ENCODE measurements around the gene MARCHF9. TPM values are rescaled to one million over a fixed set of nuclear protein-coding genes. Genes with fewer than 3 reads are reported as not detected.

The MARCHF9 gene
- total RNA-seq, 4 donors from 2014 or later = 2.4 to 8.7 (median 5.1) TPM

- no peak for DNase-seq (ENCODE audit: low spot score)
- no peak for ATAC-seq (ENCODE audit: low FRiP score)
- TF ChIP-seq CTCF (IDR thresholded peaks at IDR 0.05) = no peak
Observed at GRCh38 chr12:57808351-57808750, 53.4 kb downstream of the MARCHF9 start.

- TF ChIP-seq CTCF (IDR thresholded peaks at IDR 0.05) = no peak
- DNase-seq (ENCODE audit: low spot score) (no peak), ATAC-seq (ENCODE audit: low FRiP score) (no peak)
Observed at GRCh38 chr12:57809425-57809824, 54.5 kb downstream of the MARCHF9 start.

Small RNA genes within 50 kb of the gene (small RNA-seq; reads per million reads assigned to genes)
- not detected for gene RNU6-1083P

Other genes starting within 250 kb of the MARCHF9 start
- gene DDIT3, start 234.6 kb upstream of the MARCHF9 start, total RNA-seq = 10 to 100 TPM; 31.5 to 66.6 (median 35.5) TPM
- 10 to 100 TPM; 11.8 to 40.2 (median 15.2) TPM for gene MBD6, start 232.3 kb upstream of the MARCHF9 start, total RNA-seq
- gene DCTN2, start 207.9 kb upstream of the MARCHF9 start, total RNA-seq = 100 to 1,000 TPM in 3 of 4 donors, 10 to 100 TPM in 1; 96.0 to 134 (median 123) TPM
- under 1 TPM in 2 of 4 donors, not detected in 2; 0.09 to 0.13 TPM for gene KIF5A, start 205.1 kb upstream of the MARCHF9 start, total RNA-seq
- gene PIP4K2C, start 163.9 kb upstream of the MARCHF9 start, total RNA-seq = 10 to 100 TPM; 16.9 to 21.3 (median 17.6) TPM
- 10 to 100 TPM in 3 of 4 donors, 1 to 10 TPM in 1; 8.0 to 21.7 (median 13.3) TPM for gene DTX3, start 150.3 kb upstream of the MARCHF9 start, total RNA-seq
- gene ARHGEF25, start 143.7 kb upstream of the MARCHF9 start, total RNA-seq = 10 to 100 TPM; 14.7 to 28.8 (median 20.0) TPM
- 1 to 10 TPM in 2 of 4 donors, under 1 TPM in 2; 0.36 to 3.0 (median 1.0) TPM for gene B4GALNT1, start 121.9 kb upstream of the MARCHF9 start, total RNA-seq
- 100 to 1,000 TPM; 259 to 325 (median 286) TPM for gene OS9, start 61.0 kb upstream of the MARCHF9 start, total RNA-seq
- gene AGAP2, start 16.4 kb upstream of the MARCHF9 start, total RNA-seq = 1 to 10 TPM; 1.2 to 7.1 (median 1.9) TPM
- gene TSPAN31, start 10.1 kb upstream of the MARCHF9 start, total RNA-seq = 10 to 100 TPM; 41.8 to 70.7 (median 65.7) TPM
- gene CDK4, start 2.8 kb upstream of the MARCHF9 start, total RNA-seq = 10 to 100 TPM; 81.9 to 96.2 (median 89.0) TPM
- gene CYP27B1, start 12.0 kb downstream of the MARCHF9 start, total RNA-seq = 1 to 10 TPM in 2 of 4 donors, under 1 TPM in 1, not detected in 1; 0.19 to 5.6 (median 2.8) TPM
- 10 to 100 TPM; 11.2 to 39.3 (median 15.2) TPM for gene METTL1, start 17.0 kb downstream of the MARCHF9 start, total RNA-seq
- gene EEF1AKMT3, start 17.5 kb downstream of the MARCHF9 start, total RNA-seq = 10 to 100 TPM in 1 of 4 donors, 1 to 10 TPM in 3; 6.1 to 10.9 (median 9.3) TPM
- gene TSFM, start 27.7 kb downstream of the MARCHF9 start, total RNA-seq = 10 to 100 TPM; 20.2 to 36.6 (median 25.6) TPM
- 1 to 10 TPM; 6.4 to 9.5 (median 8.7) TPM for gene AVIL, start 63.6 kb downstream of the MARCHF9 start, total RNA-seq
- gene CTDSP2, start 91.6 kb downstream of the MARCHF9 start, total RNA-seq = 100 to 1,000 TPM; 106 to 179 (median 150) TPM
- 10 to 100 TPM in 2 of 4 donors, 1 to 10 TPM in 2; 3.6 to 18.3 (median 7.9) TPM for gene ATP23, start 186.5 kb downstream of the MARCHF9 start, total RNA-seq